Cerebellar nuclear complex (tissue), 1 donor: ENCODE measurements around the gene NEDD8.

Experiments used
- DNase-seq, 2 experiments: peaks; one replicate each; lab custom pipeline; 2025; lab: John Stamatoyannopoulos, UW

Gene NEDD8

GRCh38 chr14:24196071-24197055 is 35.8 kb downstream of the NEDD8 start:
- DNase-seq: no peak

GRCh38 chr14:24195186-24196070 is 36.7 kb downstream of the NEDD8 start, which contains the start of gene TM9SF1:
Gene TM9SF1 (minus strand): TSS chr14:24195441. CDS start chr14:24195019, 422 bp downstream.
- peak in 1 of 2 experiments; percentile 38 for DNase-seq

GRCh38 chr14:24194873-24195185 is 37.3 kb downstream of the NEDD8 start:
- DNase-seq: no peak

- no peak for DNase-seq
These were observed 37.8 kb downstream of the NEDD8 start for GRCh38 chr14:24194186-24194872.

GRCh38 chr14:24192933-24193332 is 39.2 kb downstream of the NEDD8 start:
- no peak for DNase-seq

- DNase-seq: no peak
These were observed 41.8 kb downstream of the NEDD8 start for GRCh38 chr14:24190416-24190815.

GRCh38 chr14:24189460-24189859 is 42.7 kb downstream of the NEDD8 start:
- DNase-seq: no peak

GRCh38 chr14:24189059-24189375 is 43.1 kb downstream of the NEDD8 start:
- DNase-seq: no peak

GRCh38 chr14:24188251-24189058 is 43.7 kb downstream of the NEDD8 start, which contains the start of gene IPO4:
Gene IPO4 (minus strand): TSS chr14:24188816. CDS start chr14:24188787, 29 bp downstream.
- peak; percentile 35 to 40 for DNase-seq

GRCh38 chr14:24187539-24187915 is 44.6 kb downstream of the NEDD8 start:
- DNase-seq: no peak

GRCh38 chr14:24186831-24187538 is 45.2 kb downstream of the NEDD8 start:
- DNase-seq: no peak

GRCh38 chr14:24185741-24186140 is 46.4 kb downstream of the NEDD8 start:
- no peak for DNase-seq

GRCh38 chr14:24185026-24185425 is 47.1 kb downstream of the NEDD8 start:
- DNase-seq: no peak

- DNase-seq: no peak
These were observed 47.8 kb downstream of the NEDD8 start for GRCh38 chr14:24184104-24184970.

- DNase-seq: no peak
These were observed 49.1 kb downstream of the NEDD8 start for GRCh38 chr14:24183014-24183481.

GRCh38 chr14:24182110-24182882 is 49.9 kb downstream of the NEDD8 start:
- no peak for DNase-seq

- DNase-seq: no peak
These were observed 50.6 kb downstream of the NEDD8 start for GRCh38 chr14:24181371-24182077.
